IMR-90 (cell line): Measurements from ENCODE around the gene MINK1. TPM values are rescaled to one million over a fixed set of nuclear protein-coding genes. Genes with fewer than 3 reads are reported as not detected.

Source experiments
- ATAC-seq: fragments of 200-7000 bp; cut with Tn5 transposase; 2 replicates; pipeline ENCODE4 v1.9.1; 2020; ENCODE audit warnings: low read depth, mild to moderate bottlenecking, moderate library complexity
- BruUV-seq: library from RNA; stranded (reverse); fragments of 400-500 nt; replicated peaks from 2 replicates; lab custom pipeline; 2021; lab: Mats Ljungman, UMichigan
- CTCF ChIA-PET: fragments of 300-600 bp; formaldehyde crosslinking; extraction: SDS; loops from one replicate; lab custom pipeline; 2021; ENCODE audit warnings: antibody characterized with exemption; lab: Yijun Ruan, JAX
- POLR2A ChIA-PET: fragments of 300-600 bp; sonication (Branson Sonifier 250); formaldehyde crosslinking; loops from one replicate; lab custom pipeline; 2022; ENCODE audit warnings: antibody characterized with exemption; ENCODE audit not compliant: unreplicated experiment; lab: Charles Lee
- DNase-seq: peaks from one replicate; pipeline ENCODE4 v3.0.0; 2013
- H2AFZ ChIP-seq: replicated peaks from 2 replicates; pipeline ENCODE3; 2013; ENCODE audit warnings: low read length, mild to moderate bottlenecking; ENCODE audit not compliant: poor library complexity
- H2AK5ac ChIP-seq: 2 replicates; pipeline ENCODE4 v1.6.1; 2013; ENCODE audit warnings: low read depth, low read length, inconsistent platforms
- H2AK9ac ChIP-seq: replicated peaks from 2 replicates; pipeline ENCODE3; 2013; ENCODE audit warnings: mild to moderate bottlenecking, low read depth, low read length, moderate library complexity; ENCODE audit not compliant: poor library complexity
- H2BK120ac ChIP-seq: 2 replicates; pipeline ENCODE4 v1.6.1; 2013; ENCODE audit warnings: low read depth, low read length, inconsistent platforms
- H2BK15ac ChIP-seq: 3 replicates; pipeline ENCODE4 v1.6.1; 2013; ENCODE audit warnings: low read depth, low read length, inconsistent platforms
- H2BK20ac ChIP-seq: 2 replicates; pipeline ENCODE4 v1.6.1; 2013; ENCODE audit warnings: low read depth, mild to moderate bottlenecking, inconsistent platforms, low read length, moderate library complexity
- H2BK5ac ChIP-seq: 2 replicates; pipeline ENCODE4 v1.6.1; 2013; ENCODE audit warnings: mild to moderate bottlenecking, low read depth, low read length, inconsistent platforms; ENCODE audit not compliant: poor library complexity, severe bottlenecking
- H3K14ac ChIP-seq: replicated peaks from 2 replicates; pipeline ENCODE4 v1.6.1; 2013; ENCODE audit warnings: low read depth, low read length, inconsistent platforms
- H3K18ac ChIP-seq: 2 replicates; pipeline ENCODE4 v1.6.1; 2013; ENCODE audit warnings: low read depth, low read length, control low read depth
- H3K23ac ChIP-seq: 2 replicates; pipeline ENCODE4 v1.6.1; 2013; ENCODE audit warnings: low read depth, low read length, inconsistent platforms
- H3K27ac ChIP-seq: 2 replicates; pipeline ENCODE4 v1.5.1; 2013; ENCODE audit warnings: mild to moderate bottlenecking, control low read depth, low read length; ENCODE audit not compliant: insufficient read depth
- H3K27me3 ChIP-seq: 2 replicates; pipeline ENCODE4 v1.6.1; 2013; ENCODE audit warnings: low read length; ENCODE audit not compliant: control insufficient read depth, insufficient read depth
- H3K36me3 ChIP-seq: 2 replicates; pipeline ENCODE4 v1.6.1; 2013; ENCODE audit warnings: low read length, mixed read lengths; ENCODE audit not compliant: control insufficient read depth, insufficient read depth
- H3K4ac ChIP-seq: 2 replicates; pipeline ENCODE4 v1.6.1; 2013; ENCODE audit warnings: low read depth, low read length, inconsistent platforms
- H3K4me1 ChIP-seq: 2 replicates; pipeline ENCODE4 v1.6.1; 2013; ENCODE audit warnings: low read length, mixed read lengths; ENCODE audit not compliant: control insufficient read depth, insufficient read depth
- H3K4me2 ChIP-seq: 2 replicates; pipeline ENCODE4 v1.6.1; 2013; ENCODE audit warnings: low read depth, mild to moderate bottlenecking, control low read depth, low read length, moderate library complexity
- H3K4me3 ChIP-seq: 2 replicates; pipeline ENCODE4 v1.5.1; 2013; ENCODE audit warnings: low read depth, mild to moderate bottlenecking, control low read depth, low read length, moderate library complexity; ENCODE audit not compliant: insufficient read depth
- H3K56ac ChIP-seq: 2 replicates; pipeline ENCODE4 v1.6.1; 2013; ENCODE audit warnings: low read length, inconsistent platforms; ENCODE audit not compliant: insufficient read depth; ENCODE audit errors: extremely low read depth
- H3K79me1 ChIP-seq, 2 experiments: 2 replicates each; pipeline ENCODE4 v1.6.1; 2013; ENCODE audit warnings: low read length in 2 of 2, inconsistent platforms in 1 of 2, low read depth in 1 of 2
- H3K9ac ChIP-seq: 2 replicates; pipeline ENCODE4 v1.6.1; 2013; ENCODE audit warnings: low read depth, low read length, control low read depth
- H3K9me1 ChIP-seq: 2 replicates; pipeline ENCODE4 v1.6.1; 2013; ENCODE audit warnings: low read length, inconsistent platforms; ENCODE audit not compliant: insufficient read depth
- H3K9me3 ChIP-seq: 2 replicates; pipeline ENCODE4 v1.6.1; 2013; ENCODE audit warnings: low read length; ENCODE audit not compliant: control insufficient read depth, insufficient read depth
- H4K20me1 ChIP-seq: 2 replicates; pipeline ENCODE4 v1.6.1; 2013; ENCODE audit warnings: low read length, inconsistent platforms; ENCODE audit not compliant: insufficient read depth
- H4K5ac ChIP-seq: 2 replicates; pipeline ENCODE4 v1.6.1; 2013; ENCODE audit warnings: mild to moderate bottlenecking, low read depth, low read length, control low read depth
- H4K8ac ChIP-seq, 2 experiments: 2 replicates each; pipeline ENCODE4 v1.6.1; 2013; ENCODE audit warnings: low read depth in 2 of 2, low read length in 2 of 2, control low read depth in 1 of 2, inconsistent platforms in 1 of 2
- H4K91ac ChIP-seq: 2 replicates; pipeline ENCODE4 v1.6.1; 2013; ENCODE audit warnings: low read depth, low read length, inconsistent platforms; ENCODE audit not compliant: insufficient read depth
- BHLHE40 ChIP-seq: fragments of 150-350 bp; IDR thresholded peaks from 2 replicates; pipeline ENCODE4 v1.6.1; 2016; ENCODE audit warnings: mild to moderate bottlenecking, low read depth, low read length
- CEBPB ChIP-seq: IDR thresholded peaks from 2 replicates; pipeline ENCODE4 v1.6.1; 2012; ENCODE audit warnings: low read depth, low read length, improper control_type of control experiment
- CHD1 ChIP-seq: IDR thresholded peaks from 2 replicates; pipeline ENCODE4 v1.6.1; 2012; ENCODE audit warnings: low read depth, low read length, improper control_type of control experiment
- FOS ChIP-seq: fragments of 150-350 bp; IDR thresholded peaks from 2 replicates; pipeline ENCODE4 v1.6.1; 2016; ENCODE audit warnings: low read depth, low read length
- MAFK ChIP-seq: IDR thresholded peaks from 2 replicates; pipeline ENCODE4 v1.6.1; 2012; ENCODE audit warnings: low read depth, low read length, improper control_type of control experiment
- MAZ ChIP-seq: IDR thresholded peaks from 2 replicates; pipeline ENCODE4 v1.6.1; 2012; ENCODE audit warnings: low read depth, mild to moderate bottlenecking, low read length, improper control_type of control experiment, moderate library complexity, borderline replicate concordance
- MXI1 ChIP-seq: IDR thresholded peaks from 2 replicates; pipeline ENCODE4 v1.6.1; 2012; ENCODE audit warnings: low read depth, mild to moderate bottlenecking, low read length, moderate library complexity, borderline replicate concordance
- NFE2L2 ChIP-seq: fragments of 150-350 bp; IDR thresholded peaks from 2 replicates; pipeline ENCODE4 v1.6.1; 2016; ENCODE audit warnings: low read depth, mild to moderate bottlenecking, low read length
- POLR2A ChIP-seq: IDR thresholded peaks from 2 replicates; pipeline ENCODE4 v1.6.1; 2012; ENCODE audit warnings: mild to moderate bottlenecking, low read depth, low read length
- RAD21 ChIP-seq: IDR thresholded peaks from 2 replicates; pipeline ENCODE4 v1.6.1; 2012; ENCODE audit warnings: low read length, improper control_type of control experiment
- RCOR1 ChIP-seq: IDR thresholded peaks from 2 replicates; pipeline ENCODE4 v1.6.1; 2012; ENCODE audit warnings: mild to moderate bottlenecking, low read length, improper control_type of control experiment; ENCODE audit not compliant: insufficient replicate concordance
- RFX5 ChIP-seq: IDR thresholded peaks from 2 replicates; pipeline ENCODE4 v1.8.0; 2012; ENCODE audit warnings: low read depth, mild to moderate bottlenecking, low read length, moderate library complexity
- SMC3 ChIP-seq: fragments of 150-350 bp; IDR thresholded peaks from 2 replicates; pipeline ENCODE4 v1.6.1; 2016; ENCODE audit warnings: low read depth, mild to moderate bottlenecking, antibody characterized with exemption, low read length, moderate library complexity
- USF2 ChIP-seq: fragments of 150-350 bp; IDR thresholded peaks from 2 replicates; pipeline ENCODE4 v1.6.1; 2017; ENCODE audit warnings: mild to moderate bottlenecking, antibody characterized with exemption, low read length, low read depth
- WGBS, 2 experiments: methylation state at CpG; one replicate each; pipeline versions ENCODE4 v1.1.5 to v1.1.7; 2013; ENCODE audit warnings: missing lambda C conversion rate in 2 of 2; ENCODE audit not compliant: insufficient read length in 1 of 2; ENCODE audit errors: extremely low coverage in 2 of 2; 5-methylcytosine and 5-hydroxymethylcytosine counted together
- dilution Hi-C: fragments of 300-500 bp; cut with HindIII; formaldehyde crosslinking; loops from one replicate; pipeline ENCODE4 v1.14.3; 2018; ENCODE audit warnings: low sequenced_read_pairs; ENCODE audit not compliant: unreplicated experiment
- in situ Hi-C: fragments of 300-500 bp; cut with MboI; formaldehyde crosslinking; loops from 3 replicates; pipeline ENCODE4 v1.14.3; 2019; ENCODE audit warnings: low sequenced_read_pairs, inconsistent platforms, mixed read lengths
- intact Hi-C: fragments of 100-400 bp; cut with micrococcal nuclease; formaldehyde crosslinking; loops from 2 replicates; pipeline ENCODE4 v1.10.0; 2022
- polyA plus RNA-seq, 3 experiments: library from polyadenylated mRNA; depleted of rRNA; stranded (reverse); fragments of >200 nt; gene quantifications; 2 replicates each; pipeline ENCODE4 v1.2.3, GENCODE V29; 2012; ENCODE audit warnings: low replicate concordance in 1 of 3
- total RNA-seq: library from RNA; depleted of rRNA; stranded (reverse); fragments of >200 nt; gene quantifications from 2 replicates; pipeline ENCODE4 v1.2.3, GENCODE V29; 2012
- TF ChIP-seq, protein P1 (sequence below): fragments of 150-350 bp; IDR thresholded peaks from 2 replicates; pipeline ENCODE4 v1.6.1; 2016; ENCODE audit warnings: low read depth, mild to moderate bottlenecking, low read length, moderate library complexity, borderline replicate concordance
- TF ChIP-seq, protein P2 (sequence below): conservative IDR thresholded peaks from 2 replicates; pipeline ENCODE4 v1.5.1; 2012; ENCODE audit warnings: mild to moderate bottlenecking, low read depth, low read length, improper control_type of control experiment

The MINK1 gene
- total and polyA plus RNA-seq, 2 of the 4 experiments (the other 2 are of a cell fraction): 12.2 to 40.9 TPM

DNA sequence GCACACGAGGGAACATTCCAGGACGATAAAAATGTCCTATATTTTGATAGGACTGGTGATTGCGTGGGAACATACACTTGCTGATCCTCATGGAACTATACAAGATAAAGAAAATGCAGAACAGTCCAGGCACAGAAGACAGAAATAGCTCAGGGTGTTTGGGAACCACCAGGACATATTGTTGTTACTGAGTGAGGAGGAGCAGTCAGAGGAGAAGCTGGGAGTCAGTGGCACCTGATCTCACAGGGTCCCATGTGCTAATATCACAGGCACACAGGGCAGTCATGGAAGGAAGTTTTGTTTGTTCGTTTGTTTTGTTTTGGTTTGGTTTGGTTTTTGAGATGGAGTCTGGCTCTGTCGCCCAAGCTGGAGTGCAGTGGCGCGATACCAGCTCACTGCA lies 20.4 kb upstream of the MINK1 start:
- dilution Hi-C loops: no loop called here
- CTCF ChIA-PET: no interaction called here

More for the DNA sequence above, 20.4 kb upstream of the MINK1 start:
- no peaks in the 10 kb centered on the region for H3K27me3 ChIP-seq
- H4K8ac ChIP-seq: no peak overlapping the region
- H2BK15ac ChIP-seq: no peak overlapping the region
- H3K56ac ChIP-seq: no peak overlapping the region
- in situ Hi-C loops: no loop called here
- TF ChIP-seq, protein P1, sequence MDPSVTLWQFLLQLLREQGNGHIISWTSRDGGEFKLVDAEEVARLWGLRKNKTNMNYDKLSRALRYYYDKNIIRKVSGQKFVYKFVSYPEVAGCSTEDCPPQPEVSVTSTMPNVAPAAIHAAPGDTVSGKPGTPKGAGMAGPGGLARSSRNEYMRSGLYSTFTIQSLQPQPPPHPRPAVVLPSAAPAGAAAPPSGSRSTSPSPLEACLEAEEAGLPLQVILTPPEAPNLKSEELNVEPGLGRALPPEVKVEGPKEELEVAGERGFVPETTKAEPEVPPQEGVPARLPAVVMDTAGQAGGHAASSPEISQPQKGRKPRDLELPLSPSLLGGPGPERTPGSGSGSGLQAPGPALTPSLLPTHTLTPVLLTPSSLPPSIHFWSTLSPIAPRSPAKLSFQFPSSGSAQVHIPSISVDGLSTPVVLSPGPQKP: no peak
- TF ChIP-seq RAD21 (no peak), MXI1 (no peak), MAZ (no peak), MAFK (no peak), CHD1 (no peak), RCOR1 (no peak), CEBPB (no peak), FOS (no peak), POLR2A (no peak), USF2 (no peak), BHLHE40 (no peak), SMC3 (no peak), RFX5 (no peak), NFE2L2 (no peak)
- TF ChIP-seq, protein P2, sequence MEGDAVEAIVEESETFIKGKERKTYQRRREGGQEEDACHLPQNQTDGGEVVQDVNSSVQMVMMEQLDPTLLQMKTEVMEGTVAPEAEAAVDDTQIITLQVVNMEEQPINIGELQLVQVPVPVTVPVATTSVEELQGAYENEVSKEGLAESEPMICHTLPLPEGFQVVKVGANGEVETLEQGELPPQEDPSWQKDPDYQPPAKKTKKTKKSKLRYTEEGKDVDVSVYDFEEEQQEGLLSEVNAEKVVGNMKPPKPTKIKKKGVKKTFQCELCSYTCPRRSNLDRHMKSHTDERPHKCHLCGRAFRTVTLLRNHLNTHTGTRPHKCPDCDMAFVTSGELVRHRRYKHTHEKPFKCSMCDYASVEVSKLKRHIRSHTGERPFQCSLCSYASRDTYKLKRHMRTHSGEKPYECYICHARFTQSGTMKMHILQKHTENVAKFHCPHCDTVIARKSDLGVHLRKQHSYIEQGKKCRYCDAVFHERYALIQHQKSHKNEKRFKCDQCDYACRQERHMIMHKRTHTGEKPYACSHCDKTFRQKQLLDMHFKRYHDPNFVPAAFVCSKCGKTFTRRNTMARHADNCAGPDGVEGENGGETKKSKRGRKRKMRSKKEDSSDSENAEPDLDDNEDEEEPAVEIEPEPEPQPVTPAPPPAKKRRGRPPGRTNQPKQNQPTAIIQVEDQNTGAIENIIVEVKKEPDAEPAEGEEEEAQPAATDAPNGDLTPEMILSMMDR: no peak
- H2BK5ac ChIP-seq: no peak overlapping the region
- H3K27ac ChIP-seq: no peak overlapping the region
- H3K9me3 ChIP-seq: no peaks in the 10 kb centered on the region
- peaks cover 2% of the 10 kb centered on the region; the same call in 1 of the 2 replicates for H3K4me1 ChIP-seq
- no peak for ATAC-seq
- no peak overlapping the region for H2BK20ac ChIP-seq
- peaks cover 46% of the 10 kb centered on the region for H3K36me3 ChIP-seq
- H3K79me1 ChIP-seq: peaks cover 0 to 11% of the 10 kb centered on the region in 2 experiments; a peak in 3 of 4 replicates
- no peak overlapping the region for H3K4ac ChIP-seq
- no peak overlapping the region for H3K9ac ChIP-seq
- no peak overlapping the region for H4K5ac ChIP-seq
- WGBS, 2 experiments: 100% methylated on average over 2 of the region's 7 CpGs; no CpG with 5 or more reads in 1 of the 2 experiments
- H2AK9ac ChIP-seq: no peak overlapping the region
- H4K20me1 ChIP-seq: peaks cover 11% of the 10 kb centered on the region
- no peak overlapping the region for H3K4me2 ChIP-seq
- H3K9me1 ChIP-seq: 0 out of 2 replicates have a peak, but pooled peaks cover 4% of the 10 kb centered on the region
- no peak overlapping the region for H4K91ac ChIP-seq
- POLR2A ChIA-PET: no interaction called here
- intact Hi-C loops: no loop called here
- H3K18ac ChIP-seq: no peak overlapping the region
- no peak overlapping the region for H3K4me3 ChIP-seq
- no peak overlapping the region for H3K23ac ChIP-seq
- no TSS peak for BruUV-seq
- no peak overlapping the region for H2BK120ac ChIP-seq
- no peak overlapping the region for H2AK5ac ChIP-seq
- H2AFZ ChIP-seq: no peak overlapping the region
- DNase-seq: no peak
- no peak overlapping the region for H3K14ac ChIP-seq
